ENCODE measurements around the gene CAMTA1. TPM values are rescaled to one million over a fixed set of nuclear protein-coding genes. Genes with fewer than 3 reads are reported as not detected.

The CAMTA1 gene
- total and polyA plus RNA-seq, 2 experiments from 2014 or later: 89.0 to 145 TPM

DNA sequence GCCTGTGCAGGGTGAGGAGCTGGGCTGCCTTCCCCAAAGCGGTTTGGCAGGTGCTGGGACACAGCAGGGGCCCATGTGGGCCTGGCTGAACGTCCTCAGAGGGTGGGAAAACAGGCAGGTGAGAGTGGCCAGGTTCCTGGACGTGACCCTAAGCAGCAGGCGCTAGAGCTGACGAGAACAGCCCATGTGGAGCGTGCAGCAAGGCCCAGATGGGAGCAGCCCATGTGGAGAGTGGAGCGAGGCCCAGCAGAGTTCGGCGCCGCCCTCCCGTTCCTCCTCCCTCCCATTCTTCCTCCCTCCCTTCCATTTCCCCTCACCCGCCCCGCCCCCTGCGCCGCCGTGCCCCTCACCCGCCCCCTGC lies 671.4 kb downstream of the CAMTA1 start:
- no peak overlapping the region for H3K4me3 ChIP-seq
- H3K27me3 ChIP-seq: no peaks in the 10 kb centered on the region
- TF ChIP-seq EZH2 (IDR thresholded peaks at IDR 0.05; ENCODE audit: borderline replicate concordance): no peak
- TF ChIP-seq, protein P1, sequence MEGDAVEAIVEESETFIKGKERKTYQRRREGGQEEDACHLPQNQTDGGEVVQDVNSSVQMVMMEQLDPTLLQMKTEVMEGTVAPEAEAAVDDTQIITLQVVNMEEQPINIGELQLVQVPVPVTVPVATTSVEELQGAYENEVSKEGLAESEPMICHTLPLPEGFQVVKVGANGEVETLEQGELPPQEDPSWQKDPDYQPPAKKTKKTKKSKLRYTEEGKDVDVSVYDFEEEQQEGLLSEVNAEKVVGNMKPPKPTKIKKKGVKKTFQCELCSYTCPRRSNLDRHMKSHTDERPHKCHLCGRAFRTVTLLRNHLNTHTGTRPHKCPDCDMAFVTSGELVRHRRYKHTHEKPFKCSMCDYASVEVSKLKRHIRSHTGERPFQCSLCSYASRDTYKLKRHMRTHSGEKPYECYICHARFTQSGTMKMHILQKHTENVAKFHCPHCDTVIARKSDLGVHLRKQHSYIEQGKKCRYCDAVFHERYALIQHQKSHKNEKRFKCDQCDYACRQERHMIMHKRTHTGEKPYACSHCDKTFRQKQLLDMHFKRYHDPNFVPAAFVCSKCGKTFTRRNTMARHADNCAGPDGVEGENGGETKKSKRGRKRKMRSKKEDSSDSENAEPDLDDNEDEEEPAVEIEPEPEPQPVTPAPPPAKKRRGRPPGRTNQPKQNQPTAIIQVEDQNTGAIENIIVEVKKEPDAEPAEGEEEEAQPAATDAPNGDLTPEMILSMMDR (IDR thresholded peaks at IDR 0.05; ENCODE audit: poor library complexity): no peak
- no peak for TF ChIP-seq EZH2phosphoT487 (IDR thresholded peaks at IDR 0.05; ENCODE audit: low read depth, severe bottlenecking, unreplicated experiment)
- no peak overlapping the region for H3K27ac ChIP-seq
- peaks cover 15% of the 10 kb centered on the region for H3K4me1 ChIP-seq (ENCODE audit: insufficient read depth)
- H3K9me2 ChIP-seq (replicated peaks; ENCODE audit: insufficient read depth): no peaks in the 10 kb centered on the region
- H3K36me3 ChIP-seq (replicated peaks; ENCODE audit: insufficient read depth, low read depth): no peaks in the 10 kb centered on the region
- H3K9me3 ChIP-seq (ENCODE audit: low read depth): no peaks in the 10 kb centered on the region
- no peaks in the 10 kb centered on the region for H3K79me2 ChIP-seq
- H3K4me2 ChIP-seq: no peak overlapping the region
- no peak overlapping the region for H2AFZ ChIP-seq
- DNase-seq (ENCODE audit: low spot score): no peak
- 57% methylated on average over 11 of the region's 17 CpGs for WGBS (ENCODE audit: low lambda C conversion rate, missing lambda C conversion rate)
- H4K20me1 ChIP-seq (ENCODE audit: insufficient read depth, poor library complexity, severe bottlenecking): no peaks in the 10 kb centered on the region

DNA sequence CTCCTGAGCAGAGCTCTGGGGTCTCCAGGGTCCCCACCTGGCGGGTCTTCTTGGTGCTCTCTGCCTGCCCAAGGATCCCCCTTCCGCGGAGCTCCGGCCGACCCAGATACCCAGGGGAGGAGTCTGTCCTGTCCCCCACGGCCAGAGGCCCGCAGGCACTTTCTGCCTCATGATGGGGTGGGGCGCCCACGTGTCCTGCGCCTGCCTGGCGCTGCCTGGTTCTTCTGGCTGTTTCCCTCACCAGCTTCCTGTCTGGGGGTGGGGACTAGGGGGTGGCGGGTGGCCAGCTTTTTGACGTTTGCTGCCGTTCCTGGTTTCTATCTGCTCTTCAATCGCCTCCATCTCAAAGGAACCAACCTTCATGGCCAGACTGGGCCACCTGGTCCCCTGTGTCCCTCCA lies 672.6 kb downstream of the CAMTA1 start:
- no peak overlapping the region for H3K27ac ChIP-seq
- no peaks in the 10 kb centered on the region for H3K79me2 ChIP-seq
- DNase-seq (ENCODE audit: low spot score): no peak
- peaks cover 15% of the 10 kb centered on the region for H3K4me1 ChIP-seq (ENCODE audit: insufficient read depth)
- H3K36me3 ChIP-seq (replicated peaks; ENCODE audit: insufficient read depth, low read depth): no peaks in the 10 kb centered on the region
- H3K9me2 ChIP-seq (replicated peaks; ENCODE audit: insufficient read depth): no peaks in the 10 kb centered on the region
- H3K27me3 ChIP-seq: no peaks in the 10 kb centered on the region
- no peak overlapping the region for H3K4me2 ChIP-seq
- H4K20me1 ChIP-seq (ENCODE audit: insufficient read depth, poor library complexity, severe bottlenecking): no peaks in the 10 kb centered on the region
- no peak overlapping the region for H3K4me3 ChIP-seq
- WGBS (ENCODE audit: low lambda C conversion rate, missing lambda C conversion rate): 95% methylated on average over 14 of the region's 15 CpGs
- no peak for TF ChIP-seq EZH2phosphoT487 (IDR thresholded peaks at IDR 0.05; ENCODE audit: low read depth, severe bottlenecking, unreplicated experiment)
- no peak for TF ChIP-seq EZH2 (IDR thresholded peaks at IDR 0.05; ENCODE audit: borderline replicate concordance)
- TF ChIP-seq, protein P1 (IDR thresholded peaks at IDR 0.05; ENCODE audit: poor library complexity): no peak
- H3K9me3 ChIP-seq (ENCODE audit: low read depth): no peaks in the 10 kb centered on the region
- no peak overlapping the region for H2AFZ ChIP-seq

DNA sequence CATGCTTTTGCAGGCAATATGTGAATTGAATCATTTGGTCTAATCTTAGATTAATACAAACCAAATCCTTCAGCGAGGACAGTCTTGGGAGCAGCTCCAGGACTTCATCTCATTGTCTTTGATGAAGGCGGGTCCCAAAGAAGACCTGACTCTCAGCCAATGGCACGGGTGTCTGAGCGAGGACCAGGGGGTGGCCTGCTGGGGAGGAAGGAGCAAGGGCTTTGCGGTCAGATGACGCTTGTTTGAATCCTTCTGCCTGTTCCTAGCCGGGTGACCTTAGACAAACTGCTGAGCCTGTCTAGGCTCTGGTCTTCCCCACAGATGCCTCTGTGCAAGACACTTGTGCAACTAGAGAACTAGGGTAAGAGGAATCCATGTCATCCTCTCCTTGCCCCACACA lies 673.7 kb downstream of the CAMTA1 start:
- no peak overlapping the region for H2AFZ ChIP-seq
- peaks cover 15% of the 10 kb centered on the region for H3K4me1 ChIP-seq (ENCODE audit: insufficient read depth)
- H3K27ac ChIP-seq: no peak overlapping the region
- TF ChIP-seq EZH2phosphoT487 (IDR thresholded peaks at IDR 0.05; ENCODE audit: low read depth, severe bottlenecking, unreplicated experiment) (no peak), EZH2 (IDR thresholded peaks at IDR 0.05; ENCODE audit: borderline replicate concordance) (no peak)
- TF ChIP-seq, protein P1 (IDR thresholded peaks at IDR 0.05; ENCODE audit: poor library complexity): no peak
- H3K9me2 ChIP-seq (replicated peaks; ENCODE audit: insufficient read depth): no peaks in the 10 kb centered on the region
- H3K9me3 ChIP-seq (ENCODE audit: low read depth): no peaks in the 10 kb centered on the region
- H3K4me2 ChIP-seq: no peak overlapping the region
- WGBS (ENCODE audit: low lambda C conversion rate, missing lambda C conversion rate): 95% methylated on average over 7 of the region's 7 CpGs
- DNase-seq (ENCODE audit: low spot score): no peak
- H4K20me1 ChIP-seq (ENCODE audit: insufficient read depth, poor library complexity, severe bottlenecking): no peaks in the 10 kb centered on the region
- no peaks in the 10 kb centered on the region for H3K27me3 ChIP-seq
- no peak overlapping the region for H3K4me3 ChIP-seq
- H3K36me3 ChIP-seq (replicated peaks; ENCODE audit: insufficient read depth, low read depth): no peaks in the 10 kb centered on the region
- H3K79me2 ChIP-seq: no peaks in the 10 kb centered on the region

DNA sequence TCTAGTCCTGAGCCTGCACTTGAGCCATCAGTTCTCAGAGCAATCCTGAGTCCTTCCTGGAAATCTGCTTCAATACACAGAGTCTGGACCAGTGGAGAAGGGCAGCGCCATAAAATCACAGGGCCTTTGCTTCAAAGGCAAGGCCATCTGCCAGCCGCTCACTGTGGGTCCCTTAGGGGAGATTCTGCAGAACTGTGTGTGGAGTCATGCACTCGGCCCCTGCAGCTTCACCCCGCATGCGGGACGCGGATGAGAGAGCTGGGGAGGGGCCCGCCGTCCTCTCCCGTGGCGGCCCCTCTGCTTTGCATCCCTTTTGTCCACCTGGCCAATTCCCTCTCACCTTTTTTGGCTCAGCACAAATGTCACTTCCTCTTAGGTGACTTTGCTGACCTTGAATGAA lies 674.7 kb downstream of the CAMTA1 start:
- Histone ChIP-seq H2AFZ (no peak overlapping the region), H3K27ac (no peak overlapping the region), H3K4me2 (no peak overlapping the region), H3K79me2 (no peaks in the 10 kb centered on the region), H3K9me2 (replicated peaks; ENCODE audit: insufficient read depth) (no peaks in the 10 kb centered on the region), H3K36me3 (replicated peaks; ENCODE audit: insufficient read depth, low read depth) (no peaks in the 10 kb centered on the region), H4K20me1 (ENCODE audit: insufficient read depth, poor library complexity, severe bottlenecking) (no peaks in the 10 kb centered on the region), H3K4me3 (no peak overlapping the region), H3K9me3 (ENCODE audit: low read depth) (no peaks in the 10 kb centered on the region), H3K4me1 (ENCODE audit: insufficient read depth) (peaks cover 11% of the 10 kb centered on the region), H3K27me3 (no peaks in the 10 kb centered on the region)
- WGBS (ENCODE audit: low lambda C conversion rate, missing lambda C conversion rate): 90% methylated on average over 11 of the region's 11 CpGs
- TF ChIP-seq EZH2 (IDR thresholded peaks at IDR 0.05; ENCODE audit: borderline replicate concordance): no peak
- TF ChIP-seq, protein P1 (IDR thresholded peaks at IDR 0.05; ENCODE audit: poor library complexity): no peak
- no peak for TF ChIP-seq EZH2phosphoT487 (IDR thresholded peaks at IDR 0.05; ENCODE audit: low read depth, severe bottlenecking, unreplicated experiment)
- no peak for DNase-seq (ENCODE audit: low spot score)

Measured in hepatocyte (in vitro differentiated cells).